ENCODE results near the gene NKAIN2. TPM values are rescaled to one million over a fixed set of nuclear protein-coding genes. Genes with fewer than 3 reads are reported as not detected.
"Not testable (repeated sequence)": the region's sequence is repeated elsewhere in the genome, so short reads cannot be mapped to it uniquely, and the experiment has no call there.

NKAIN2 gene
- total RNA-seq, 2 donors from 2014 or later: 0.31 to 2.3 TPM

GRCh38 chr6:123904228-123904627, 100.6 kb downstream of the NKAIN2 start:
- H3K4me1 ChIP-seq: no peaks in the 10 kb centered on the region
- no peaks in the 10 kb centered on the region for H3K27me3 ChIP-seq
- no peaks in the 10 kb centered on the region for H3K36me3 ChIP-seq
- TF ChIP-seq, protein P1, sequence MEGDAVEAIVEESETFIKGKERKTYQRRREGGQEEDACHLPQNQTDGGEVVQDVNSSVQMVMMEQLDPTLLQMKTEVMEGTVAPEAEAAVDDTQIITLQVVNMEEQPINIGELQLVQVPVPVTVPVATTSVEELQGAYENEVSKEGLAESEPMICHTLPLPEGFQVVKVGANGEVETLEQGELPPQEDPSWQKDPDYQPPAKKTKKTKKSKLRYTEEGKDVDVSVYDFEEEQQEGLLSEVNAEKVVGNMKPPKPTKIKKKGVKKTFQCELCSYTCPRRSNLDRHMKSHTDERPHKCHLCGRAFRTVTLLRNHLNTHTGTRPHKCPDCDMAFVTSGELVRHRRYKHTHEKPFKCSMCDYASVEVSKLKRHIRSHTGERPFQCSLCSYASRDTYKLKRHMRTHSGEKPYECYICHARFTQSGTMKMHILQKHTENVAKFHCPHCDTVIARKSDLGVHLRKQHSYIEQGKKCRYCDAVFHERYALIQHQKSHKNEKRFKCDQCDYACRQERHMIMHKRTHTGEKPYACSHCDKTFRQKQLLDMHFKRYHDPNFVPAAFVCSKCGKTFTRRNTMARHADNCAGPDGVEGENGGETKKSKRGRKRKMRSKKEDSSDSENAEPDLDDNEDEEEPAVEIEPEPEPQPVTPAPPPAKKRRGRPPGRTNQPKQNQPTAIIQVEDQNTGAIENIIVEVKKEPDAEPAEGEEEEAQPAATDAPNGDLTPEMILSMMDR (IDR thresholded peaks at IDR 0.05): no peak
- no peak overlapping the region for H3K4me3 ChIP-seq
- no peak for DNase-seq (ENCODE audit: low spot score)
- H3K27ac ChIP-seq: no peak overlapping the region
- no peaks in the 10 kb centered on the region for H3K9me3 ChIP-seq

- Histone ChIP-seq H3K4me1 (no peaks in the 10 kb centered on the region), H3K27ac (no peak overlapping the region), H3K36me3 (no peaks in the 10 kb centered on the region), H3K4me3 (no peak overlapping the region), H3K27me3 (no peaks in the 10 kb centered on the region), H3K9me3 (no peaks in the 10 kb centered on the region)
- TF ChIP-seq, protein P1 (IDR thresholded peaks at IDR 0.05): no peak
- DNase-seq (ENCODE audit: low spot score): no peak
These were observed 105.1 kb downstream of the NKAIN2 start for GRCh38 chr6:123908797-123909196.

DNA sequence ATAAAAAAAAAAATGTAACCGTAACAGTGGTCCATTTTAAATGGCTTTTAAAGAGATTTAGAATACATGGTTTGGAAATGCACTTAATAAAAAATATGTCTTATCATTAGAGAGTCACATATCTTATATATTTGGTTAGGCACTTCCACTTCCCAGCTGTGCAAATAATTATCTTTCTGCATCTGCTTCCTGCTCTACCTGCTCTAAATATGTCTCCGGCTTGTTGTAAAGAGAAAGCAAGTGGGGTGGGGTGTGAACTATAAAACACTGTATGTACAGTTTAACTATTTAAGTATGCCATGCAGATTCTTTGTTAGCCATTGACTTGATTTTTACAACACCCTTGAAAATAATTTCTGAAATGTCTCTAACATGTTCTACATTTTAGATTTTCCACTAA, 106.3 kb downstream of the NKAIN2 start:
- TF ChIP-seq, protein P1 (IDR thresholded peaks at IDR 0.05): no peak
- no peak for DNase-seq (ENCODE audit: low spot score)
- Histone ChIP-seq H3K4me3 (no peak overlapping the region), H3K36me3 (no peaks in the 10 kb centered on the region), H3K27ac (no peak overlapping the region), H3K4me1 (no peaks in the 10 kb centered on the region), H3K9me3 (no peaks in the 10 kb centered on the region), H3K27me3 (no peaks in the 10 kb centered on the region)

- no peak for DNase-seq (ENCODE audit: low spot score)
- Histone ChIP-seq H3K27ac (no peak overlapping the region), H3K4me3 (no peak overlapping the region), H3K27me3 (no peaks in the 10 kb centered on the region), H3K36me3 (no peaks in the 10 kb centered on the region), H3K4me1 (no peaks in the 10 kb centered on the region), H3K9me3 (no peaks in the 10 kb centered on the region)
- TF ChIP-seq, protein P1 (IDR thresholded peaks at IDR 0.05): no peak
These were observed 110.2 kb downstream of the NKAIN2 start for GRCh38 chr6:123913863-123914262.

- H3K27me3 ChIP-seq; H3K27ac ChIP-seq; H3K9me3 ChIP-seq; H3K36me3 ChIP-seq; DNase-seq (ENCODE audit: low spot score); H3K4me3 ChIP-seq; H3K4me1 ChIP-seq: not testable (repeated sequence)
These were observed 119.7 kb downstream of the NKAIN2 start for GRCh38 chr6:123923379-123923778.

- no peaks in the 10 kb centered on the region for H3K36me3 ChIP-seq
- no peaks in the 10 kb centered on the region for H3K4me1 ChIP-seq
- no peaks in the 10 kb centered on the region for H3K9me3 ChIP-seq
- no peaks in the 10 kb centered on the region for H3K27me3 ChIP-seq
- no peak for DNase-seq (ENCODE audit: low spot score)
- H3K27ac ChIP-seq: no peak overlapping the region
- no peak overlapping the region for H3K4me3 ChIP-seq
- TF ChIP-seq, protein P1 (IDR thresholded peaks at IDR 0.05): no peak
These were observed 121.7 kb downstream of the NKAIN2 start for GRCh38 chr6:123925350-123925749.
